OCI-LY3 (cell line): Measurements from ENCODE around the gene RHOF.
A peak's percentile ranks its signal among the peaks of the same experiment; 100 is the strongest.

Experiments
- H2AFZ ChIP-seq: fragments of 200-600, 300-600 bp; shearing (Covaris generic); 2 replicates; pipeline ENCODE4 v1.6.0; 2014; ENCODE audit warnings: antibody characterized with exemption, low read depth, low read length
- H3K27ac ChIP-seq: fragments of 200-600, 300-600 bp; sonication (generic); 2 replicates; pipeline ENCODE4 v1.5.1; 2014; ENCODE audit warnings: mild to moderate bottlenecking, low read length, moderate library complexity, mixed read lengths
- H3K27me3 ChIP-seq: fragments of 200-600, 300-600 bp; sonication (generic); 2 replicates; pipeline ENCODE4 v1.6.1; 2014; ENCODE audit warnings: low read depth, low read length, mixed read lengths
- H3K36me3 ChIP-seq: fragments of 200-600, 300-600 bp; sonication (generic); replicated peaks from 2 replicates; pipeline ENCODE3; 2014; ENCODE audit warnings: low read depth, low read length, mixed read lengths
- H3K4me1 ChIP-seq: fragments of 300-600, 200-600 bp; sonication (generic); 2 replicates; pipeline ENCODE4 v1.6.1; 2014; ENCODE audit warnings: low read length, mixed read lengths
- H3K4me2 ChIP-seq: fragments of 200-600, 300-600 bp; sonication (generic); 2 replicates; pipeline ENCODE4 v1.6.1; 2014; ENCODE audit warnings: low read length, mixed read lengths
- H3K4me3 ChIP-seq: fragments of 300-600, 200-600 bp; sonication (generic); 2 replicates; pipeline ENCODE4 v1.5.1; 2014; ENCODE audit warnings: antibody characterized with exemption, mild to moderate bottlenecking, low read length, moderate library complexity
- H3K79me2 ChIP-seq: fragments of 300-600, 200-600 bp; shearing (Covaris generic); 2 replicates; pipeline ENCODE4 v1.6.1; 2014; ENCODE audit warnings: mild to moderate bottlenecking, low read length, mixed read lengths
- H3K9ac ChIP-seq: fragments of 300-600, 200-600 bp; shearing (Covaris generic); 2 replicates; pipeline ENCODE4 v1.6.0; 2014; ENCODE audit warnings: mild to moderate bottlenecking, low read length, moderate library complexity
- H3K9me3 ChIP-seq: fragments of 200-600, 300-600 bp; shearing (Covaris generic); 2 replicates; pipeline ENCODE4 v1.6.1; 2014; ENCODE audit warnings: low read length, mixed read lengths; ENCODE audit not compliant: insufficient read depth
- H4K20me1 ChIP-seq: fragments of 200-600, 300-600 bp; sonication (generic); 2 replicates; pipeline ENCODE4 v1.6.1; 2016; ENCODE audit warnings: low read length, mixed read lengths; ENCODE audit not compliant: insufficient read depth
- EZH2phosphoT487 ChIP-seq: fragments of 200-600 bp; shearing (Covaris generic); IDR thresholded peaks from 2 replicates; pipeline ENCODE4 v1.6.1; 2018; ENCODE audit warnings: antibody characterized with exemption, mixed run types, low read depth
- TF ChIP-seq, protein P1 (sequence below): fragments of 200-600, 300-600 bp; sonication (generic); IDR thresholded peaks from 2 replicates; pipeline ENCODE4 v1.5.1; 2014; ENCODE audit warnings: antibody characterized with exemption, low read length, low read depth

Gene RHOF

DNA sequence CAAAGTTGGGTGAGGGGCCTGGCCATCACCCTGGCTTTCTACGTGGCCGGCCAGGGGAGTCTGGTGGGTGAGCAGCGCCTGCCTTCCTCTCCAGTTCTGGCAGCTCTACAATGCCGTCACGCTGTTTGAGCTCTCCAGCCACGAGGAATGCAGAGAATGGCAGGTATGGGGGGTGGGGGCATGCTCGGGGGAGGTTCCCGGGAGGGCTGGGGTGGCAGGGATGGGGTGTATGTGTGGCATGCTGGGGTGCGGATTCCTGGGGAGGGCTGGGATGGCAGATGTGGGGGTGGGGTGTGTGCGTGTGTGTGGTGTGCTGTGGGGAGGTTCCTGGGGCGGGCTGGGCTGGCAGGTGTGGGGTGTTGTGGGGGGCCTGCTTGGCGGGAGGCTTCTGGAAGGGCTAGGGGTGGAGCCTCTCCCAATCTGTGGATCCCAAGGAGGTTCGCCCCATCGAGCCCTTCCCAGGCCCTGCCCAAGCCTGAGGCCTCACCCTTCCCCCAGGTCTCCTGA, 18.5 kb downstream of the RHOF start:
- no peaks in the 10 kb centered on the region for H4K20me1 ChIP-seq
- no peak overlapping the region for H2AFZ ChIP-seq
- no peaks in the 10 kb centered on the region for H3K9me3 ChIP-seq
- no peak overlapping the region for H3K4me2 ChIP-seq
- no peak overlapping the region for H3K4me3 ChIP-seq
- H3K4me1 ChIP-seq = peaks cover 33% of the 10 kb centered on the region
- peaks cover 21% of the 10 kb centered on the region for H3K36me3 ChIP-seq
- H3K9ac ChIP-seq = no peak overlapping the region
- H3K27me3 ChIP-seq = no peaks in the 10 kb centered on the region
- no peak overlapping the region for H3K27ac ChIP-seq
- peaks cover 21% of the 10 kb centered on the region for H3K79me2 ChIP-seq
- TF ChIP-seq, protein P1, sequence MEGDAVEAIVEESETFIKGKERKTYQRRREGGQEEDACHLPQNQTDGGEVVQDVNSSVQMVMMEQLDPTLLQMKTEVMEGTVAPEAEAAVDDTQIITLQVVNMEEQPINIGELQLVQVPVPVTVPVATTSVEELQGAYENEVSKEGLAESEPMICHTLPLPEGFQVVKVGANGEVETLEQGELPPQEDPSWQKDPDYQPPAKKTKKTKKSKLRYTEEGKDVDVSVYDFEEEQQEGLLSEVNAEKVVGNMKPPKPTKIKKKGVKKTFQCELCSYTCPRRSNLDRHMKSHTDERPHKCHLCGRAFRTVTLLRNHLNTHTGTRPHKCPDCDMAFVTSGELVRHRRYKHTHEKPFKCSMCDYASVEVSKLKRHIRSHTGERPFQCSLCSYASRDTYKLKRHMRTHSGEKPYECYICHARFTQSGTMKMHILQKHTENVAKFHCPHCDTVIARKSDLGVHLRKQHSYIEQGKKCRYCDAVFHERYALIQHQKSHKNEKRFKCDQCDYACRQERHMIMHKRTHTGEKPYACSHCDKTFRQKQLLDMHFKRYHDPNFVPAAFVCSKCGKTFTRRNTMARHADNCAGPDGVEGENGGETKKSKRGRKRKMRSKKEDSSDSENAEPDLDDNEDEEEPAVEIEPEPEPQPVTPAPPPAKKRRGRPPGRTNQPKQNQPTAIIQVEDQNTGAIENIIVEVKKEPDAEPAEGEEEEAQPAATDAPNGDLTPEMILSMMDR = no peak
- no peak for TF ChIP-seq EZH2phosphoT487

DNA sequence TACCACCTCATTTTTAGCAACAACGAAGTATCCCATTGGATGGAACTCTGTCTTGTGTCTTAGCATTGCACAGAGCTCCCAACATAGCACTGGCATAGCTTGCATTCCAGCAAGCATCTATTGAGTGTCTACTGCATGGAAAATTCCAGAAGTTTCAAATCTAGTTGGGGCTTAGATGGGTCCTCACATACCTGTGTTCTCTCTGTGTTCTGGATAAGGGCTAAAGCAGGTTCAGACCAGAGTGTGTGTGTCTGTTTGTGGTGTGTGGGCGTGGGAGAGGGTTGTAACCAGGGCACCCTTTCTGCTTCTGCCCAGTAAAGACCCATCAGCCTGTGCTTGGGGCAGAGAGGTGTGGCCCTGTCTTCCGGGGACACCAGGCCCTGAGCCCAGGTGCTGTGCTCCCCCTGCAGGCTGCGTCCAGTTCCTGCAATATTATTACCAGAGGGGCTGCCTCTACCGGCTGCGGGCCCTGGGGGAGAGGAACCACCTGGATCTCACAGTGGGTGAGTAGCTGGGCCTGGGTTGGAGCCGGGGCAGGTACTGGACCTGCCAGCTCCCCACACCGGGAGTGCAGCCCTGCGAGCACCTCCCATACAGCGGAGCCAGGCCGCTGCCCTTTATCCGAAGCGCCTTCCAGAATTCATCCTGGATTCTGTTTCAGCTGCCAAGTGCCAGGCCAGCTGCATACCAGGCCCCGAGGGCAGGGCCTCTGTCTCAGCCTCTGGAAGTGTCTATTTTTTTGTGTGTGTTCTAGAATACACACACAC, 20.3 kb downstream of the RHOF start:
- H3K27me3 ChIP-seq = no peaks in the 10 kb centered on the region
- peaks cover 5% of the 10 kb centered on the region for H3K36me3 ChIP-seq
- H2AFZ ChIP-seq = no peak overlapping the region
- H3K79me2 ChIP-seq = peaks cover 4% of the 10 kb centered on the region; the same call in 1 of the 2 replicates
- TF ChIP-seq, protein P1 = peak; percentile 82
- no peak for TF ChIP-seq EZH2phosphoT487
- no peak overlapping the region for H3K4me3 ChIP-seq
- H4K20me1 ChIP-seq = no peaks in the 10 kb centered on the region
- peaks cover 24% of the 10 kb centered on the region for H3K4me1 ChIP-seq
- no peak overlapping the region for H3K27ac ChIP-seq
- H3K4me2 ChIP-seq = no peak overlapping the region
- H3K9ac ChIP-seq = no peak overlapping the region
- H3K9me3 ChIP-seq = no peaks in the 10 kb centered on the region

DNA sequence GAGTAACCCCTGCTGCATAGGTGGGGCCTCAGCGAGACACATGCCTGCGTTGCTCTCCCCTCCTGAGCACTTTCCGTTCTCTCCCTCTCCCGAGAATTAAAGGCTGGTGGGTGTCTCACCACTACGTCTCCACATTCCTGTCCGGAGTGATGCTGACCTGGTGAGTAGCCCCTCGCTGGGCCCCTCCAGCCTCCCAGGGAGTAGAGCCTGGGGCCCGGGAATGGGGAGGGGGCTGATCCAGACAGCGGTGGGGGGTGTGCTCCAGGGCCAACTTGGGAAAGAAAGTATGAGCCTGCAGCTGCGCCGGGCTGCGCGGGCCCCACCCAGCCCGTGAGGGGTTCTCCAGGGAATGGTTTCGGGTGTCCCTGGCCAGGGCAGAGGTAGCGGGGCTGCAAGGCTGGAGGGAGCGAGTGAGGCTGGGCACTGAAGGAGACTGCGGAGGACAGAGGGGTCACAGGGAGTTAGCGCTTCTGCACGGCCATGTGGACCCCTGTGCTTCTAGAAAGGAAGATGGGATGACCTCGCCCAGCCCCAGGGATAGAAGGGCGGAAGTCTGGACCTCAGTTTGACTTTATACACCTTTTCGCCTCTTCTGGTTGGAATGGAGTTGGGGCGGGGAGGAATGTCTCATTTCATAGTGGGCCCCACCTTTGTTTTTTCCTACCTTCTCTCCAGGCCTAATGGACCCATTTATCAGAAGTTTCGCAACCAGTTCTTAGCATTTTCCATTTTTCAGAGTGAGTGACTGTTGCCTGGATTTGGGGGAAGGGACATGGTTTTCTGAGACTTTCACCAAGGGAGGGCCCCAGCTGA, 22.5 kb downstream of the RHOF start:
- Histone ChIP-seq H3K27me3 (no peaks in the 10 kb centered on the region), H3K9me3 (no peaks in the 10 kb centered on the region), H3K4me3 (no peak overlapping the region), H3K36me3 (no peaks in the 10 kb centered on the region), H3K4me1 (peaks cover 14% of the 10 kb centered on the region), H3K27ac (no peak overlapping the region), H2AFZ (no peak overlapping the region), H3K4me2 (no peak overlapping the region), H3K79me2 (no peaks in the 10 kb centered on the region), H3K9ac (no peak overlapping the region), H4K20me1 (no peaks in the 10 kb centered on the region)
- TF ChIP-seq EZH2phosphoT487 = no peak
- TF ChIP-seq, protein P1 = no peak

DNA sequence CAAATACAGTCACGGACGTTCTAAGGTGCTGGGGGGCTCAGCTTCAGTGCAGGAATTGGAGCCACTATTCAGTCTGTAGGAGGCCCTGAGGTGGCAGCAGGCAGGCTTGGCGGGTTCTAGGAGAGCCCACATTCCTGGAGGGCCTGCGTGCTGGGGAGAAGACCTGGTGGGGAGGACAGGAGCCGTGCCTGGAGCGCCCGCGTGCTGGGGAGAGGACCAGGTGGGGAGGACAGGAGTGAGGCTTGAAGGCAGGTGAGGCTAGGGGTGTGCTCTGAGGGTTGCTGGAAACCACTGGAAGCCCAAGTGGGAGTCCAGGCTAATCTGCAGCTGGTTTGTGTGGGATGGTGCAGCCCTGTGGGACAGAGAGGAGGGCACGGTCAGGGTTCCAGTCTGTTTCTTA, 23.1 kb downstream of the RHOF start:
- H3K27ac ChIP-seq = no peak overlapping the region
- H3K9ac ChIP-seq = no peak overlapping the region
- no peaks in the 10 kb centered on the region for H3K79me2 ChIP-seq
- no peaks in the 10 kb centered on the region for H3K36me3 ChIP-seq
- TF ChIP-seq EZH2phosphoT487 = no peak
- TF ChIP-seq, protein P1 = no peak
- no peaks in the 10 kb centered on the region for H3K27me3 ChIP-seq
- H3K4me2 ChIP-seq = no peak overlapping the region
- no peaks in the 10 kb centered on the region for H3K9me3 ChIP-seq
- no peaks in the 10 kb centered on the region for H4K20me1 ChIP-seq
- H3K4me3 ChIP-seq = no peak overlapping the region
- no peak overlapping the region for H2AFZ ChIP-seq
- peaks cover 8% of the 10 kb centered on the region for H3K4me1 ChIP-seq
